Measurements from ENCODE around the gene RANBP17.

- TF ChIP-seq EZH2 (optimal IDR thresholded peaks at IDR 0.05; ENCODE audit: low read depth, low read length): no peak
- no peak for TF ChIP-seq CTCF (IDR thresholded peaks at IDR 0.05; ENCODE audit: low read length)
Measured at GRCh38 chr5:171252674-171253073, 390.9 kb downstream of the RANBP17 start.

Data from MM.1S (cell line).